Esophagus muscularis mucosa (tissue), 3 donors: ENCODE measurements around the gene SYT17.

Source experiments
- CTCF ChIP-seq, 3 experiments: fragments of 200-600 bp in 2 of 3; fragments of 450-650 bp in 1 of 3; sonication (generic) in 2 of 3; IDR thresholded peaks; one replicate each; pipeline ENCODE4 v1.5.1; 2017 to 2019; ENCODE audit warnings: antibody characterized with exemption in 3 of 3, mild to moderate bottlenecking in 2 of 3, moderate library complexity in 1 of 3
- POLR2A ChIP-seq: fragments of 450-650 bp; IDR thresholded peaks from one replicate; pipeline ENCODE4 v1.6.1; 2017; ENCODE audit warnings: antibody characterized with exemption, moderate library complexity, mild to moderate bottlenecking, low read depth

- TF ChIP-seq CTCF (IDR thresholded peaks at IDR 0.05) (peak; percentile 42 to 54 (median 42)), POLR2A (no peak)
Observed at GRCh38 chr16:19179546-19180490, 11.8 kb downstream of the SYT17 start.
